T-helper 1 cell (primary cell): ENCODE data around the gene ROMO1.
"Not testable (repeated sequence)": the region's sequence is repeated elsewhere in the genome, so short reads cannot be mapped to it uniquely, and the experiment has no call there.

Experiments
- DNase-seq, 5 donors: peaks; one replicate each; pipeline ENCODE4 v3.0.0-alpha.2; 2012 to 2020

Gene ROMO1

DNA sequence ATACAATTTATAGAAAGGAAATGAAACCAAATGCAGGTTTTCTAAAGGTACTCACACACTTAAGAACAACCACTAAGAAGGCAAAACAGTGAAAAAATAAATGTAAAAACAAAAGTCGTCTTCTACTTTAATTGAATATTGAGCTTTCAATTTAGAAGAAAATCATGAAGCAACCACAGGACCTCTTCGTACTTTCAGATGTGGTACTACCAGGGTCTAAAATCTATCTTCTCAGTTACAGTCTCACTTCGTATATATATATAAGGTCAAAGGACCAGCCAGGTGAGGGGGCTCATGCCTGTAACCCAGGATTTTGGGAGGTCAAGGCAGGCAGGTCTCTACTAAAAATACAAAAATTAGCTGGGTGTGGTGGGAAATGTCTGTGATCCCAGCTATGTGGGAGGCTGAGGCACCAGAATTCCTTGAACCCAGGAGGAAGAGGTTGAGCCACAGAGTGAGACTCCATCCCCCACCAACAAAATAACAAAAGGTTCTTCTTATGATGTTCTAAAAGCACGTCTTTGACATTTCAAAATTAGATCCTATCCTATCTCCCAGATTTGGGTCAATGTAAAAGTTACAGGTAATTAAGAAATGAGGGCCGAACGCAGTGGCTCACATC lies 12.5 kb downstream of the ROMO1 start:
- DNase-seq, result peak in 1 of 5 donors; percentile 56

DNA sequence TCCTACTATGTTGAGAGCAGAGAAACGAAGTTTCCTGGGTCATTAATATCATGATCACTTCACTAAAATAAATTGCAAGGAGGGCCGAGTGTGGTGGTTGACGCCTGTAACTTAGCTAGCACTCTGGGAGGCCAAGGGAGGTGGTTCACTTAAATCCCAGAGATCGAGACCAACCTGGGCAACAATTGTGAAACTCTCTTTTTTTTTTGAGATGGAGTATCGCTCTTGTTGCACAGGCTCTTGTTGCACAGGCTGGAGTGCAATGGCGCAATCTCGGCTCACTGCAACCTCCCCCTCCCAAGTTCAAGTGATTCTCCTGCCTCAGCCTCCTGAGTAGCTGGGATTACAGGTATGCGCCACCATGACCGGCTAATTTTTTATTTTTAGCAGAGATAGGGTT lies 13.9 kb downstream of the ROMO1 start:
- not testable (repeated sequence) for DNase-seq

DNA sequence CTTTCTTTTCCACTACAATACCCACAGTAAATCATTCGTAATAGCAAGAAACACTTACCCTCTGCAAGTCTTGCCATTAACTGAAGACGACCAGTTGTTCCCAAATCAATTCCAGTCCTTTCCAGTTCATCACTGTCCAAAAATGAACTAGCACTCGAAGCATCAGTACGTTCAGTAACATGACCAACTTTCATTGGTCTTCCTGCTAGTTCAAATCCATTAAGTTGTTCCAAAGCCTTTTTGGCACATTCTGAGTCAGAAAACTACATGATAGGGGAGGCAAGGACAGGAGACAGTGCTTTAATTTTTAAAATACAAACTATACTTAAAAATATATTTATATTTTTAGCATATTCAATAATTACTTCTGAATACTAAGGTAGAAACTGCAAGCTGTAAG lies 14.9 kb downstream of the ROMO1 start:
- no peak for DNase-seq

DNA sequence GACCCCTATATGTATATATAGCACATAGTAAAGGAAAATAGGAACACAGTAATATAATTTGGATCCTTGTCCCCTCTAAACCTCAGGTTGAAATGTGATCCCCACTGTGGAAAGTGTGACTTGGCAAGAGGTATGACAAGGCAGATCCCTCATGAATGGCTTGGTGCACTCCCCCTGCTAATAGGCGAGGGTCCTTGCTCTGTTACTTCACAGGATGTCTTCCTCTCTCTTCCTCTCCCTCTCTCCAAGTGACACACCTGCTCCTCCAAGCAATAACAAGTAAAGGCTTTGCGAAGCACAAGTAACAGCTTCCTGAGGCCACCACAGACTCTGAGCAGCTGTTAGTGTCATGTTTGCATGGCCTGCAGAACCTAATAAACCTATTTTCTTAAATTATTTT lies 16.4 kb downstream of the ROMO1 start:
- no peak for DNase-seq

DNA sequence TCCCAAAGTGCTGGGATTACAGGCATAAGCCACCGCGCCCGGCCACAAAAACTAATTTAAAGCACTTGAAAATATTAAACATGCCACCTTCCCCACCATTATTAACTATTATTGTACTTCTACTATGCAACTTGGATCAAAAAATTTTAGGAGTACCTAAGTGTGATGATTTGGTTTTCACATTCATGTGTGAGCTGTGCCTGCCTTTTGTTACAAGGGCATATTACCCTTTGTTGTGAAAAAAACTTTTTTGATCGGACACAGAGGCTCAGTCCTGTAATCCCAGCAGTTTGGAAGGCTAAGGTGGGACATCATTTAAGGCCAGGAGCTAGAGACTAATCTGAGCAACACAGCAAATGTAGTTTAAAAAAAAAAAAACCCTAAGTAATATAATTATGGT lies 17.1 kb downstream of the ROMO1 start:
- no peak for DNase-seq

DNA sequence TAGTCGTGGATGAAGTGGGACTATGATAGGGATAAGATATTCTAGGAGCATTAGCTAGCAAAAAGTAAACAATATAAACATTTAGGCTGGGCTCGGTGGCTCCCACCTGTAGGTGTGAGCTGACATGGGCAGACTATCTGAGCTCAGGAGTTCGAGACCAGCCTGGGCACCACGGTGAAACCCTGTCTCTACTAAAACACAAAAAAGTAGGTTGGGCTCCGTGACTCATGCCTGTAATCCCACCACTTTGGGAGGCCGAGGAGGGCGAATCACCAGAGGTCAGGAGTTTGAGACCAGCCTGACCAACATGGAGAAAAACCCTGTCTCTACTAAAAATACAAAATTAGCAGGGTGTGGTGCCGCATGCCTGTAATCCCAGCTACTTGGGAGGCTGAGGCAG lies 19.1 kb downstream of the ROMO1 start:
- DNase-seq, result not testable (repeated sequence)

DNA sequence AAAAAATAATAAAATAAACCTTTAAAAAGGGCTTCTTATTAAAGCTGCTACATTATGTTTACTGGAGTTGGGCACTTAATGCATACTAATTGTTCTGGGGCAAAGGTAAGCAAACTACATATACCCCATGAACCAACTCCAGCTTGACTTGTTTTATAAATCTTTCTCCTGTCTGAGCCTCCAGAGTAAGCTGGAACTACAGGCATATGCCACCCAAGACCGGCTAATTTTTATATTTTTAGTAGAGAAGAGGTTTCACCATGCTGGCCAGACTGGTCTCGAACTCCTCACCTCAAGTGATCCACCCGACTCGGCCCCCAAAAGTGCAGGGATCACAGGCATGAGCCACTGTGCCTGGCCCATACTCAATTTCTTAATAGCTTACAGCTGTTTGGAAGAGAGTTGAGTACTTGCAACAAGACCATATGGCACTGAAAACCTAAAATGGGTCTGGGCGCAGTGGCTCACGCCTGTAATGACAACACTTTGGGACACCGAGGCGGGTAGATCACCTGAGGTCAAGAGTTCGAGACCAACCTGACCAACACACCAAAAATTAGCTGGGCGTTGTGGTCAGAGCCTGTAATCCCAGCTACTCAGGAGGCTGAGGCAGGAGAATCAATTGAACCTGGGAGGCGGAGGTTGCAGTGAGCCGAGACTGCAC lies 19.9 kb downstream of the ROMO1 start:
- DNase-seq, result no peak

DNA sequence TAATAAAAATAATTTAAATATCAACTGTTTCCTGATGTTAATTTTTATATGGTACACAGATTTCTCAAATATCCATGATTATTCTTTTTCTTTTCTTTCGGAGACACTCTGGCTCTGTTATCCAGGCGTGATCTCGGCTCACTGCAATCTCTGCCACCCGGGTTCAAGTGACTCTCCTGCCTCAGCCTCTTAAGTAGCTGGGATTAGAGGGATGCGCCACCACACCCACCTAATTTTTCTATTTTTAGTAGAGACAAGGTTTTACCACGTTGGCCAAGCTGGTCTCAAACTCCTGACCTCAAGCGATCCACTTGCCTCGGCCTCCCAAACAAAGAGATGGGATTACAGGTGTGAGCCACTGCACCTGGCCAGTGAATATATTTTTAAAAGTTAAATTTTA lies 20.5 kb downstream of the ROMO1 start:
- DNase-seq, result no peak

DNA sequence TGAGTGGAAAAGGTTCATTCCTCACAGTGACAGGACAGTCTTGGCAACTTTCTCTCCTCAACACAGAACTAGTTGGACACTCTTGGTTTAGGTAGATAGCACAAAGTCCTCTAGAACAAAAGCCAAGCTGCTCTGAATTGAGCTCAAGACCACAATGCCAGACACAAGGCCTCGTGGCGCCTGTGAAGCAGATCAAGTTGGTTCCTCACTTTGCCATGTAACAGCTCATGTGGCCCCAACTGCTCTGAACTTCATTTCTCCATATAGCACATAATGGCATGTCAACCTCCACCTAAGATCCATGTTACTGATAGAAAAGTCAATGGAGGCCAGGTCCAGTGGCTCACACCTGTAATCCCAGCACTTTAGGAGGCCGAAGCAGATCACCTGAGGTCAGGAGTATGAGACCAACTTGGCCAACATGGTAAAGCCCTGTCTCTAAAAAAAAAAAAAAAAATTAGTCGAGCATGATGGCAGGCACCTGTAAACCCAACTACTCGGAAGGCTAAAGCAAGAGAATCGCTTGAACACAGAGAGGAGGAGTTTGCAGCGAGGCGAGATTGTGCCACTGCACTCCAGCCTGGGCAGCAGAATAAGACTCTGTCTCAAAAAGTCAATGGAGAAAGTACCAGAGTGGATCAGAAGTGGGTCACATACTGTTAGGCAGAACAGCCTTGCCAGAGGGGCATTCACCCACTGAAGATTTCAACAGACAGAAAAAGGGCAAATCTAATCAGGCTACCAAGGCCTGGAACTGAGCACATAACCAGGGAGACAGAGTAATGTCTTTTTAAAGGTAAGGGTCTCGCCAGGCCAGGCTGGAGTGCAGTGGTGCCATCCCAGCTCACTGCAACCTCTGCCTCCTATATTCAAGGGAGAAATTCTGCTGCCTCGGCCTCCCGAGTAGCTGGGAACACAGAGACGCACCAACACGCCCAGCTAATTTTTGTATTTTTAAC lies 21.2 kb downstream of the ROMO1 start:
- DNase-seq, result no peak

DNA sequence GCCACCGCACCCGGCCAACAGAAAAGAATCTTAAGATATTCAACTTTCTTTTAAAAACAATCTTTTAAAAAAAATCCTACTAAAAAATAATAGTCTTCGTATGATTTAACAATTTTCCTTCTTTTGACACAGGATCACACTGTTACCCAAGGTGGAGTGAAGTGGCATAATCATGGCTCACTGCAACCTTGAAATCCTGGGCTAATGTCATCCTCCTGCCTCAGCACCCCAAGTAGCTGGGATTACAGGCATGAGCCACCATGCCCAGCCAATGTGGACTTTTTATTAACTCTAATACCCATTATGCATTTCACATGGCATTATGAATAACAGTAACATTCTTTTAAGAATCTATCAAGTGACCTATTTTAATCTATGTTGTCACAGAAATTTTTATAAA lies 22.0 kb downstream of the ROMO1 start:
- no peak for DNase-seq

DNA sequence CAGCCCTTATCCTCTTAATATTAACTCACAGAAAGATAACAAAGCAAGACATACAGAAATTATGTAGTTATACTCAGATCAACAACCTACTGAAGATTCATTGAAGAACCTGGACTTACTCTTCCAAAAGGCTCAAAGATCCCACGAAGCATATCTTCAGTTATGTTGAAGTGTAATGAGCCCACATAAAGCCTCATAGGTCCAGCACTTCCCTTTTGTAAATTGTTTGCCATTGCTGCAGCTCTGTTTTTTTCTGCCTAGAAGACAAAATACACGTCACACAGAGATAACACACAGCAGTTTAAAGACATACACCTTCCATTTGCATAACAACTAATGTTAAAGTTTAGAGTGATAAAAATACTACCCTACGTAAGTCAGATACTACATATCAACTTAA lies 22.4 kb downstream of the ROMO1 start:
- no peak for DNase-seq

DNA sequence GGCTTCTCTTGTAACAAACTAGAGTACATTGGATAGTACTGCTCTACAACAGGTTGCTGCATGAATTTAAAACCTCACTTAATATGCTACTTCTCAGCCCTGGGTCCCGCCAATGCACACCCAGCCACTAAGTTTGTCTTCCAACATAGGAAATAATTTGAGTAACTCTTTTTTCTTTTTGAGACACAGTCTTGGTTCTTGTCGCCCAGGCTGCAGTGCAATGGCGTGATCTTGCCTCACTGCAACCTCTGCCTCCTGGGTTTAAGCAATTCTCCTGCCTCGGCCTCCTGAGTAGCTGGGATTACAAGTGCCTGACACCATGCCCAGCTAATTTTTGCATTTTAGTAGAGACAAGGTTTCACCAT lies 24.1 kb downstream of the ROMO1 start:
- DNase-seq, result not testable (repeated sequence)

DNA sequence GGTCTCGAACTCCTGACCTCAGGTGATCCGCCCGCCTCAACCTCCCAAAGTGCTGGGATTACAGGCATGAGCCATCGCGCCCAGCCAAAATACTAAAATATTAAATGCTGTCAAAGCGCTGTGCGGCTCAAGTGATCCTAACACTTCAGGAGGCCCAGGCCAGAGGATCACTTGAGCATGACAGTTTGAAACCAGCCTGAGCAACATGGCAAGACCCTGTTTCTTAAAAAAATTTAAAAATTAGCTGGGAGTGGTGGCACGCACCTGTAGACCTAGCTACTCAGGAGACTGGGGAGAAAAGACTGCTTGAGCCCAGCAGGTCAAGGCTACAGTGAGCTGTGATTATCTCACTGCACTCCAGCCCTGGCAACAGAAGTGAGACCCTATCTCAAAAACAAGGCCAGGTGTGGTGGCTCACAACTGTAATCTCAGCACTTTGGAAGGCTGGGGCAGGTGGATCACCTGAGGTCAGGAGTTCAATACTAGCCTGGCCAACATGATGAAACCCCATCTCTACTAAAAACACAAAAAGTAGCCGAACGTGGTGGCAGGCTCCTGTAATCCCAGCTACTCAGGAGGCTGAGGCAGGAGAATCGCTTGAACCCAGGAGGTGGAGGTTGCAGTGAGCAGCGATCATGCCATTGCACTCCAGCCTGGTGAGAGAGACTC lies 24.6 kb downstream of the ROMO1 start:
- not testable (repeated sequence) for DNase-seq

DNA sequence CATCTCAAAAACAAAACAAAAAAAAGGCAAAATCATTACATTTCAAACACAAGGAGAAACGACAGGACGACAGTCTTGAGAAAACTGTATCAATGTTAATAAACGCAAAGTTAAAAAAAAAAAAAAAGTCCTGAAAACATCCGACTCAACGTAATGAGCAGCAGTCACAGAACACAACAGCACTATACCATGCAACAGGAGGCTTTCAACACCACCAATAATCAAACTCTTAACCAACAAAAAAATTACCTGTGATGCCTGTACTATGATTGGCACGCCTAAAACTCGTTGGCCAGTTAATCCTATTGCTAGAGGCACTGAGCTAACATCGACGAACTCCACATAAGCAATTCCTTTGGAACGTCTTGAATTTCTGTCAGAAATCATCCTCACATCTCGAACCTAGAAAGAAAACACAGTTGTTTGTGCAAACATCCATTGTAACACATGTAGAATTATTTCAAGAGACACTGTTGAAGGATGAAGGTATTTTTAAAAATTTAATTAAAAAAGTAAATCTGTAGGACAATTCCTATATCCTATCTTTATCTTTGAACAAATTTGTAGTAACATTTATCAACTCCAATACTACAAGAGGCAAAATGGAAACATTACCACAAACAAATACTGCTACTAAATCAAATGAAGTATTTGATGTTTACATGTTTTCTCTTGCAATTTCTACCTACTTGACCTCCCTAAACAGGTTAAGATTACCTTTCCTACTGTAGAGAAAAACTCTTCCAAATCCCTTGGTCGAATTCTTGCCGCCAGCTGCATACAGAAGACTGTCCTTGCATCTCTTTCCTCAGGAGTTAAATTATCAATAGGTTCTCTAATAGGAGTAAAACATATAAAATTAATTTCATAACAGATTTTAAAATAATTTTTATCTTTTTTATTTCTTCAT lies 25.4 kb downstream of the ROMO1 start:
- no peak for DNase-seq

DNA sequence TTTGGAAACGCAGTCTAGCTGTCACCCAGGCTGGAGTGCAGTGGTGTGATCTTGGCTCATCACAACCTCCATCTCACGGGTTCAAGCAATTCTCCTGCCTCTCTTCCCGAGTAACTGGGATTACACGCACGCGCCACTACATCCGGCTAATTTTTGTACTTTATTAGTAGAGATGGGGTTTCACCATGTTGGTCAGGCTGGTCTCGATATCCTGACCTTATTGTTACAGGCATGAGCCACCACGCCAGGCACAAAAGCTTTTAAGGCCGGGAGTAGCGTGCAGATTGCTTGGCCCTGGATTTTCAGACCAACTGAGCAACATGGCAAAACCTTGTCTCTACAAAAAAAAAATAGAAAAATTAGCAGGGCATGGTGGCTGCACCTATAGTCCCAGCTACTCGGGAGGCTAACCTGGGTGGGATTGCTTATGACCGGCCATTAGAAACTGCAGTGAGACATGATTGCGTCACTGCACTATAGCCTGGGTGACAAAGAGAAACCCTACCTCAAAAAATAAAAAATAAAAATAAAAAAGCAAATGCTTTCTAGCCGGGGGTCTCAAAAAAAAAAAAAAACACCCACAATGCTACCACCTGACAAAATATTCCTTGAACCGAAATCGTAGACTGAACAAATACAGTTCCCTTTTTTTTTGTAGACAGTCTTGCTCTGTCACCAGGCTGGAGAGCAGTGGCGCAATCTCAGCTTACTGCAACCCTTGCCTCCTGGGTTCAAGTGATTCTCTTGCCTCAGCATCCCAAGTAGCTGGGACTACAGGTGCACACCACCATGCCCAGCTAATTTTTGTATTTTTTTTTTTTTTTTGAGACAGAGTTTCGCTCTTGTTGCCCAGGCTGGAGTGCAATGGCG lies 27.9 kb downstream of the ROMO1 start:
- no peak for DNase-seq

DNA sequence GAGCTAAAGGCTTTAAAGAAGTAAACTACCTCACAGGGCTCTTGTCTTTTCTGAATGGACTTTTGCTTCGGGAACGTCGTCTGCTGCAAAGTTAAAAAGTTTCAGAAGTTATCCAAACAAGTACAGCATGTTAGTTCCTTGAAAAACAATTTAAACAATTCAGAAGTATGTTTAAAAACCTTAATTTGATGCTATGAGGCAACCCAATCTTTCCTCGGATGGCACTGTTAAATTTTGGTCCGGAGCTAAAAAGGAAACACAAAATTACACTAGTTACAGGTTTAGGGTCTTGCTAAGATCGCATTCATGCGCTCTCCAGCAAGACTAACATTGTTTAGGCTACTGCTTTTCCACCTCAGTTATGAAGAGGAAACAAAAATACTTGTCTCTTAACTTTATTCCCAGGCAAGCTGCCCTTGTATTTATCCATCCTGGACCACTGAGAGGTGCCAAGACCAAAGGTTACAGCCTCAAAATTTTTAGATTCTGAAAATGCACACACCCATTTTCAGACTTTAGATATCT lies 30.1 kb downstream of the ROMO1 start:
- DNase-seq, result no peak

DNA sequence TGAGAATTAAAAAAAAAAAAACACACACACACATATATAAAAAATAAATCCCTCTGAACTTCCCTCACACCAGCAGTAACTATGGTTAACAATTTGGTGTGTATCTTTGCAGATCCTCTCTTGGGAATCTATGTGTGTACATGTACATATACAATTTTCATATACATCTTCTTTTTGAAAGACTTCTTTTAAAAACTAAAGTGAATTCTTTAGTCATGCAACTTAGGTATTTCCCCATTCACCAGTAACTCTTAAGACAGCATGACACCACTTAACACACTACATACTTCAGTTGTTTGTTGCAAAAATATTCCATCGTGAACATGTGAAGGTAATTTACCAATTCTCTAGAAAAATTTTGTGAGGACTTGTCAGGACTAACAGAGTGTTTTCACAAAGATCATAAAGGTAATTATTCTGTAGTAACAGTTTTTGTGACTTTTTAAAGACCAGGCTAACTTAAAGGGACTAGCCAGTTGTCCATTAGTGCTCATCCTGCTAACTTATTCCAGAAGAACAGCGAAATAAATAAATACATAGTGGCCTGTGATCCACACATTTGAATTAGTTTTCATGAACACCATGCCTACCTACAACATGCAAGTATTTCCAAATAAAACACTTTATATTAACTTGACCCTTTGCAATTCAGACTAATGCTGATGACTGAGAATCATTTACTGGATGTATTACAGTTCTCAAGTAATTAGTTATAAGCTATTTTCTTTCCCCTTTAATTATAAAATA lies 30.8 kb downstream of the ROMO1 start:
- no peak for DNase-seq

DNA sequence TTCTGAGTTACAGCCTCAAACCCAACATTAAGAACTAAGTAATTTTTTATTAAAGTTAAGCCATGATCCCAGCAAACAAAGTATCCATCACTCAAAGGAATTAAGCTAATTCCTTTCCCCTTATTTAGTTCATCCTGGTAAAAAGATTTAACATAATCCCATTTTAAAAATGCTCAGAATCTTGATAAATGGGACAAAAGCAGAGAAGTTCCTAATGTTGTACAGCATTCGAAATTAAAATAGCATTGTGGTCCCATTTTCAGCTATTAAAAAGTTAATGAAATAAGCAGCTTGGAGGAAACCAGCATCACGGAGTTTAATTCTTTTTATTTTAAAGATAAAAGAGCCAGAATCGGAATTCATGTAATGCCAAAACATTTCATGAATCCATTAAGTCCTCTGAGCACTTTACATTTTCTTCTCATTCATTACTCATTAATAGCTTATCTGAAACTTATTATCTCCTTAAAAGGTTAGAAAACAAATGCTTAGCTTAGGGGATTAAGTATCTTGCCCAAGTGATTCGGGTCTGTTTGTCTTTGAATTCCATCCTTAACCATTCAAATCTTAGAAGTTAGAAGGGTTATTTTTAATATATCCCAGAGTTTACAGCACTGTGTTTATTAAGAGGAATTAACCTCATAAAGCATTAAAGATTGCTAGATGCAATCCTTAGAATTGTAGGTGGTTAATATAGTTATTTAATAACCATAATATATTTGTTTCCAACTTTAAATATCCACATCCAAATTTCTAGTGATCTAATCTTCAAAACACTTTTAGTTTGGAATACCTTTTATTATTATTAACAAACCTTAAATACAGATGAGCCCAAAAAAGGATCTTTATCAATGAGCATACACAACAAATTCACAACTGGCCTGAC lies 31.6 kb downstream of the ROMO1 start:
- no peak for DNase-seq

DNA sequence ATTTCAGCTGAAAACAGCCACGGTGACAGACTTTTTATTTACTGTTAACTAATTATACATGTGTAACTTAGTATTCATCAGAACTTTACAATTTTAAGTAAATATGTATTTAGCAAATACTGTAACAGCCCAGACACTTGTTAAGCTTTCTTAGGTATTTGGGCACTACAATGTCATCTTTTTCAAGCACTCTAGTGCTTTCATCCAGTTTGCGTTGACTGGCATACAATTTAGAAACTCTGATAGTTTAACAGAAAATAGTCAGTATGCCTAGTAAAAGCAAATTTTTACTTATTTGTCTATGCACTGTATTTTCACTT lies 32.2 kb downstream of the ROMO1 start:
- DNase-seq, result no peak
